ENCODE results near the gene NF2.

The NF2 gene

DNA sequence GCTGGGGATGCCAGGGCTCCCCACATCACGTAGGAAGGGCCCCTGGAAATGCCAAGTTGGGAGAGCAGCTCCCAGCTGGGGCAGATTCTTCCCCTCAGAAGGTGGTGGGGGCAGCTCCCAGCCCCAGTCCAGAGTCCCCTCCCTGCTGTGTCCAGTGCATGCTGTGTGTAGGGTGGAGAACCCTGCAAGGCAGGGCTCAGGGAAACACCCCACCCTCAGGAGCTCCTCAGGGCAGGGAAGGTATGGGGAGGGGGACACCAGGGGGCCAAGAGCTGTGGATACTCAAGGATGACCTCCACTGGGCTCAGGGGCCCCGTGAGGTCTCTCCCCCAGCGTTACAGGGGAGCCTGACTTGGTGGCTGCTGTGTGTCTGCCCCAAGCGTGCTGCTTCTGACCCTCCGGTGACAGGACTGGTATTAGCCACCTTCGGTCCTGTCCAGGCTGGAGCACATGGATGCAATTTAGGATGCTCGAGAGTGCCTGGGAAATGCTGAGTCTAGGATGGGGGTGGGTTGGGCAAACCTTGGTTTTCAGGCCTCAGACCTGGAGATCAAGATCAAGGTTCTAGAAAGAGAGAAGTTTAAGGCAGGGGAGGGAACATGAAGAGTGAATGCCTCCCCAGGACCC lies 100.2 kb downstream of the NF2 start:
- no peak for DNase-seq

DNA sequence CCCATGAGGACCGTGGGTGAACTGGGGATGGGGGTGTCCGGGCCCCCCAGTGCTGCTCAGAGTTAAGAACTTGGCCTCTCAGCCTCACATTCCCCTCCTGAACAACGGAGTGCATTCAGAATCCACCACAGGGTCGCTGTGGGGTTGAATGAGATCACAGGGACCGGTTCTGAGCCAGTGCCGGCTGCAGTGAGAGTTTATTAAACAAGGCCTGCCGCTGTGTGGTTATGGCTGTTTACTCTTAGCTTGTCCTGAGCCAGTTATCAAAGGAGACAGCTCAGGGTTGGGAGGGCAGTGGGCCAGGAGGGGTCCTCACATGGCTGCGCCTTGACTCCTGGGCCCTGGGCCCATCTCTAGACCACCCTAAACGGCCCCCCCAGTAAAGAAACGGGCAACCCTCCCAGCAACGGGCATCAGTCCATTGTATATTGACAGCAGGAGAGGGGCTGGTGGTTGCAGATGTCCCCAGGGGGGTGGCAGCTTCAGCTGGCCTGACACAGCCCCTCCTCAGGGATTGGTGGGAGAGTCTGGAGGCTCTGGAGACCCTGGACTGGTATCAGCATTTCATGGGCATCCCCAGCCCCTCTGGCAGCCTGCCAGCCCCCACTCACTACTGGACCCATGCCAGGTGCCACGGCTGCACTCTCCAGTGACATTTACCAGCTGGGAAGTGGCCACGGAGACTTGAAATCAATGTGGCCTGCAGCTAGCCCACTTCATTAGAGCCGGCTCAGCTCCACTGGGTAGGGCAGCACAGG lies 101.3 kb downstream of the NF2 start:
- DNase-seq, result no peak

DNA sequence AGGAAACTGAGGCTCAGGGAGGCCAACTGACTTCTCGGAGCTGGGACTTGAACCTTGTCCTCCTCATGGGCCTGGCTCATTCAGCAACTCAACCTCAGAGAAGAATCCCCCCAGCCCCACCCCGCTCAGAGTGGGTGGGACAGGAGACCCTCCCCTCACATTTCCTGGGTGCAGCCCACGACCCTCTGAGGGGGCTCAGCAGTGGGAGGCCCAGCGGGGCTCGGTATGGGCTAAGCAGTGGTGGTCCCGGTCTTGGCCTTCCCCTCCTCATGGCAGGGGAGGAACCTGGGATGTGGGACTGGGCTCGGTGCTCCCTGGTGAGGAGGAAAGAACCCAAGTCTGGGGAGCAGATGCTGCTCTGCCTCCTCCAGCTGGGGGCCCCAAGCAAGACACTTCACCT lies 102.2 kb downstream of the NF2 start:
- DNase-seq, result no peak

DNA sequence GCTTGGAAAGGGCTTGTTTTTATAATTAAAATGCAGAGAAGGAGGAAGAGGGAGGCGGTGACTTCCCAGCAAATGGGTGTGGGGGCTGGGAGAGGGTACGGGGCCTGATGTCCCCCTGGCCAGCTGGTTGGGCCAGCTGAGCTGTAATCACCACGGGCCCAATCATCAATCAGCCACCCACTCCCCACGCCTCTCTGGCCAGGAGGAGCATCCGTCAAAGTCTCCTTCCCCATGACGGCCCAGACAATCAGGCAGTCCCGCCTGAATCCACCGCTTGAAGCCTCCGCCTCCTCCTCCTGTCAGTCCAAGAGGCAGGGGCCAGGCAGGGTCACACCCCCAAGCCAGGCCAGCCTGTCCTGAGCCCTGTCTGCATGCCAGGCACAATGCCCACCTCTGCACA lies 103.1 kb downstream of the NF2 start:
- no peak for DNase-seq

DNA sequence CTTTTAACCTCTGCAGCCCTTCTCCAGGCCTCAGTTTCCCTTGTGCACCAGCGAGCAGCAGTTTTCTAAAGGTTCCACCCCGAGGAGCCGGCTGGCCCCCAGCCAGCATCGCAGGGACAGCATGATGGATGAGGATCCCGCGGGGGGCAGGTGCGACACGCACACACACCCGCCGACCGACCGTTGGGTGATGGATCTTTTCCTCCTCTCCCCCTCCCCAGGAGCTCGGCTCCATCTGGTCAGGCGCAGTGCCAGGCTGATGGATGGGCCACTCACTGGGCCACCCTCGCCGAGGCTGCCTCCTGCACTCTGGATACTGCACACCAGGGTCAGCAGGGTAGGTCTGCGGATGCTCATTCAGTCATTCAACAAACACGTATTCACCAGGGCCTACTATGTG lies 103.6 kb downstream of the NF2 start:
- no peak for DNase-seq

DNA sequence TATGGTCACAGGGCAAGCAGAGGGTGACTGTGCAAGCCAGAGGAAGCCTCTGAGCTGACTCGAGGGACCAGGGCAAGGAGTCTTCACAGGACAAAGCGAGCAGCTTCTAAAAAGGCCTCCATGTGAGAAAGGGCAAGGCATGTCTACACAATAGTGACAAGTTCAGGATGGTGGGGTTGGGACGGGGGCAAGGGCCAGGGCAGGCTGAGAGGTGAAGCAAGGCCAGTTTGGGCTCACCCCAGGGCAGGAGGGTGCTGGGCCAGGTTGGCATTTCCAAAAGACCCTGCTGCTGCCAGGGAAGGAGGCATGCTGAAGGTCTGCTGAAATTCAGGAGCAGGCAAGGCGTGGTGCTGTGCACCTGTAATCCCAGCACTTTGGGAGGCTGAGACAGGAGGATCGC lies 104.0 kb downstream of the NF2 start:
- no peak for DNase-seq

DNA sequence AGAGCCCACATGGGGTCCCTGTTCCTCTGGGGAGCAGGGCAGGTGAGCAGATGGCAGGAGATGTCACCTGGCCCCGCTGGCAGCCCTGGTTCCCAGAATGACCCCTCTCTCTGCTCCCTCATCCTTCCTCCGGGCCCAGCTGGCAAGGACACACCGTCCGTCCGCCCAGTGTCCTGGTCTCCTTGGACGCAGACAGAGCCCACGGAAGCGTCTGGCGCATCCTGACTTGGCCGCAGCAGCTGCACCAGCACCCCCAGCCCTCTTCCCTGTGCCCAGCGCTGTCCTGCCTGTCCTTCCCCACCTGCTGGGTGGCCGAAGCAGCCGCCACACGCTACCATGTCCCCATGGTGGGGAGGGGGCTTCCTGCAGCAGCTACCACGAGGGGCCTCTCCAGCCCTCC lies 106.8 kb downstream of the NF2 start:
- no peak for DNase-seq

DNA sequence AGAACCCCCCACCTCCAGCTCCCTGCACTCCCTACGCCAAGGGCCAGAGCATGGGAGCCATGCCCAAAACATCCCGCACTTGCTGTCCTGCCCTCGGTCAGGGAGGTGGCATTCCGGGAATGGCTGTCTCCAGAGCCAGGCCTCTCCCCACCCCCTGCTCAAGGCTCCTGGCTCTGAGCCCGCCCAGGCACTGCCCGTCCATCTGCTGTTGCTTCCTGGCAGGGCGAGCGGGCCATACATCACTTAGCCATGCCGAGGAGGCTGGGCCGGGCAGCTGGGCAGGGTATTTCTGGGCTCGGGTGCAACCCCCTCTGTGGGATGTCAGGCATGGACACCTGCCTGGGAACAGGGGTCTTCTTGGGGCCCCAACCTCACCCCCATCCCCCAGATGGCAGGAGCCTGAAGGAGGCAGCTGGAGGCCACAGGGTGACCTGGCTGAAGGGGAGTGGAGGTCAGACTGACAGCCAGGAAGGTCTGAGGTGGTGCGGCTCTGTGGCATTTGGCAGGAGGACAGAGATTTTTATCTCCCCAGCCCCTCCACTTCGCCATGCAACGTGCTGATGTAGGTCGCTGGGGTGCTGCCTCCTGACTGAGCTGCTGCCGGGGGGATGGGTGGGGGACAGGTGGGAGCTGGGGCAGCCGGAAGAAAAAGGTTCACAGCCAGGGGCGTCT lies 107.6 kb downstream of the NF2 start:
- DNase-seq, result no peak

DNA sequence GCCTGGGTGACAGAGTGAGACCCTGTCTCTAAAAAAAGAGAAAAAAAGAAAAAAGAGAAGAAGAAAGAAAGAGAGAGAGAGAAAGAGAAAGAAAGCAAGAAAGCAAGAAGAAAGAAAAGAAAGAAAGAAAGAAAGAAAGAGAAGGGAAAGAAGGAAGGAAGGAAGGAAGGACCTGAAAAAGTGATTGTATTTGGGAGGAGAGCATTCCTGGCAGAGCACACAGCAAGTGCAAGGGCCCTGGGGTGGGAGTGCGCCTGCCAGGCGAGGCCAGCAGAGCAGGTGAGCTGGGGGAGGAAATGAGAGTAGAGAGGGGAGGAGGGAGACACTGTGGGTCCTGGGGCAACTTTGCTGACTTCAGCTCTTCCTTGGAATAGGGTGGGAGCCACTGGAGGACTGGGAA lies 108.7 kb downstream of the NF2 start:
- DNase-seq, result no peak

DNA sequence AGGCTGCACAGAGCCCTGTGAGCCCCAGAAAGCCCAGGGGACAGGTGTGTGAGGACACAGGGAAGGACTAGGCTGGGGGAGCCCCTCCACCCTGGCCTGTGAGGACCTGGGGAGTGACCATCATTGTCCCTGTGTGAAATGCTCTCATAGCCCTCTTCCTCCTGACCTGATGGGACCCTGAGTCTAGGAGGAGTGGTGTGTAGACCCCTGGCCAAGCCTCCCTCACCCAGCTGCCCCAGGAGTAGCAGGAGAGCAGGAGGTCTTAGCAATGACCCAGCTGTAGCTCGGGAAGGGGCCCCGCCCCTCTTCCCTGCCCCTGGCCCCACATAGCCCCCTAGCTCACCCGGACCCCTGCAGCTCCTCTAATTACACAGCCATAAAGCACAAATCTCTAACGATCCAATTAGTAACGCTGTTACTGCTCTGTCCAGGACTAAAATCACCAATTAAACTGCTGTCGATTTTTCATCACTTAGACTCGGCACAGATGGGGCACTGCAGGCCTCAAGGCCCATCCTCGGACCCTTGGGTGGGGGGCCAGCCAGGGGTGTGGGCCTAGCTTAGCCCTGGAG lies 109.8 kb downstream of the NF2 start:
- no peak for DNase-seq

DNA sequence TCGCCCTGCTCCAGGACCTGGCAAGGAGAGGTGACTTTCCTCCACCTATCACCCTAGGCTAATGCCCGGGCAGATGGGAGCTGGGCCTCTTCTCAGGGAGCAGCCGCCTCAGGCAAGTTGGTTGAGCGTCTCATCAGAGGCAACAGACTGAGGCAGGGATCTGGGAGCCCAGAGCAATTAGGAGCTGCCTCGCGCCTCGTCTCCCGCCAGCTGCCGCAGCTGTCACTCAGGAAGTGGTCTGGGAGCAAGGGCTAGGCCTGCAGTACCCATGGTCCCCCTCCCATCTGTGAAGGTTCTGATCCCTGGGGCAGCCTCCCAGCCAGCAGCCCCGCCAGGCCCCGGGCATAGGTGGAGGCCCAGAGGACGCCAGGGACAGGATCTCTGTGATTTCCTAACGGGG lies 111.8 kb downstream of the NF2 start:
- DNase-seq, result no peak

DNA sequence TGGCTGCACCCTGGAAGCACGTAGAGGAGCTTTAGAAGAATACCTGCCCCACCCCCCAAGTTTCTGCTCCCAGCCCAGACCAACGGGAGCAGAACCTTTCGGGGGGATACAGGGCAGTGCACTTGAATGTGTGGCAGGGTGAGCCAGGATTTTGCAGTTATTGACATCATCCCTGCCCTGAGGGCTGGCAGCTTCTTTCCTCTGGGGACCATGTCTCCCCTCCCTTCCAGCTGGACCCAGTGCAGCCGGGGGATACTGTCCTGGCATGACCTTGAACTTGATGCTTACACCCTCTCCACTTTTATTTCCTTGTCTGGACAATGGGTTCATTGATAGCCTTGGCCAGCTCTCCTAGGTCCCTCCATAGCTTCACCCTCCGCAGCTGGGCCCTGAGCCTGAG lies 112.3 kb downstream of the NF2 start:
- no peak for DNase-seq

DNA sequence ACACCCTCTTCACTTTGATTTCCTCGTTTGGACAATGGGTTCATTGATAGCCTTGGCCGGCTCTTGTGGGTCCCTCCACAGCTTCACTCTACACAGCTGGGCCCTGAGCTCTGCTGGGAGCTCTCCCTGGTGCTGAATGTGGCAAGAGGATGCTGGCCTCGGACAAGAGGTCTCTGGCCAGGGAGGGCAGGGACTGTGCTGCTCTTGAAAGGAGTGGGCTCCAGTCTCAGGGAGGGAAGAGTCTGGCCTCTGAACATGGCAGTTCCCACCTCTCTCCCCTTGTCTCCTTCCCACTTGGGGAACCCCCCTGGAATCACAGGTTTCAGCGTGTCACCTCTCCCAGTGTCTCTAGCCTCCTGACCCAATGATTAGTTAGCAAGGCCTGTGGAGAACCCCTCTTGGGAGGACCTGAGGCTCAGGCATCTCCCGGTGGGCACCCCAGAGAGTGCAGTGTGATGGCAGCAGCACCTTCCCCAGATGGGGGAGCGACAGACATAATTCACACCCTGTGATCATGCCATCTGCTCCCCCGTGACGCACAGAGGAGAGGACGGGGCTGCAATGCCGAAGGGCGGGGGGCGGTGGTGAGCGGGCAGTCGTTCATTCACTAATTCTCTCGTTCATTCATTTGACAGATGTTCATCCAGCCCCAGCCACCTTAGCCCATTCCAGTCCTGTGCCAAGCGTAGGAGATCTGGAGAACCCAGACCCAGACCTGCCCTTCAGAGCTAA lies 113.5 kb downstream of the NF2 start:
- no peak for DNase-seq

DNA sequence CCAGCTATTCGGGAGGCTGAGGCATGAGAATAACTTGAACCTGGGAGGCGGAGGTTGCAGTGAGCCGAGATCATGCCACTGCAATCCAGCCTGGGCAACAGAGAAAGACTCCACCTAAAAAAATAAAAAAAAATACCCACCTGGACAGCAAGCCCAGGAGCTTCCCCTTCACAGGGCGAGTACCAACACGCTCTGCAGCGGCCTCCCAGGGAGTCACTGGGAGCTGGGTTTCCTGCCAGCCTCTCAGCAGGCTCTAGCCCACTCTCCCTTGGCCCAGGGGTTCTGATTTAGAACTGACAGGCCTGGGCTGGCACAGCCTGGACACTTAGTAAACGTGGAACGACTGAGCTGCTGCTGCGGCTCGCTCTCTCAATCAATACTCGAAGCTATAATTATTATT lies 114.4 kb downstream of the NF2 start:
- no peak for DNase-seq

DNA sequence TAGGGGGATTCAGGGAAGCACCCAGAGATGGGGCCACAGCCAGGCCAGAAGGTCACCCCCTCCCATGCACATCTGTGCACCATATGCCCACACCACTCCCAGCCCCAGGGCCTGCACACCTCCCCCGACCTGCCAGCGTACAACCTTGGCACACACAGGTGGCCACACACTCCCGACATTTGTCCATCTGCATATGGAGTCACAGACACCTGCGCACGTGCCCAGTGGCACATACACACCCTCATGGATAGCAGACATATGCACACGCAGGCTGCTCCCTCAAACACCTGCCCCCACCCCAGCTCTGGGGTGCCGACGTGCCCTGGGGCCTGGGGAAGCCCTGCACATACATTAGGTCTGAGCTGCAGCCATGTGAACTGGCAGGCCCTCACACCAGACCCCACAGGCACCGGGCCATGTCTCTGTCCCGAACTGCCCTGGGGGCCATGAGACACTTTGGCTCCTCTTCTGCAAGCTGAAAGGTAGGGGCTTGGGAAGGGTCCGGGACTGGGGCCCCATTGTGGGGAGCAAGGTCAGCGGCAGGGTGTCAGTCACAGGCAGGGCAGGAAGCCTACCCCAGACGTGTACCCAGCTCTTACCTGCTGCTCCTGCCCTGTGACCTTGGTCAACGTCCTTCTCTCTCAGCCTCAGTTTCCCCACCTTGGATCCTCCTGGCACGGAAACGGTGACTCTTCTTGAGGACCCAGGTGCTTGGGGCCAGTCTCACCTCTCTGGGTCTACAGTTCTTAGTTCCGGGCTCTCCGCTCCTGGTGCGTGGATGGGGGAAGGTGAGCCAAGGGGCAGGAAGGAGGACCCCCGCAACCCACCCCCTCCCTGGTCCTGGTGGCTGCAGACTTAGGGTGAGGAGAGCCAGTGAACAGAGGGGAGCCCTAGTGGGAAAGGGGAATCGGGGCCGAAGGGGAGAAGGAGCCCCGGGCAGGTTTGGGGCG lies 115.8 kb downstream of the NF2 start:
- DNase-seq, result no peak

DNA sequence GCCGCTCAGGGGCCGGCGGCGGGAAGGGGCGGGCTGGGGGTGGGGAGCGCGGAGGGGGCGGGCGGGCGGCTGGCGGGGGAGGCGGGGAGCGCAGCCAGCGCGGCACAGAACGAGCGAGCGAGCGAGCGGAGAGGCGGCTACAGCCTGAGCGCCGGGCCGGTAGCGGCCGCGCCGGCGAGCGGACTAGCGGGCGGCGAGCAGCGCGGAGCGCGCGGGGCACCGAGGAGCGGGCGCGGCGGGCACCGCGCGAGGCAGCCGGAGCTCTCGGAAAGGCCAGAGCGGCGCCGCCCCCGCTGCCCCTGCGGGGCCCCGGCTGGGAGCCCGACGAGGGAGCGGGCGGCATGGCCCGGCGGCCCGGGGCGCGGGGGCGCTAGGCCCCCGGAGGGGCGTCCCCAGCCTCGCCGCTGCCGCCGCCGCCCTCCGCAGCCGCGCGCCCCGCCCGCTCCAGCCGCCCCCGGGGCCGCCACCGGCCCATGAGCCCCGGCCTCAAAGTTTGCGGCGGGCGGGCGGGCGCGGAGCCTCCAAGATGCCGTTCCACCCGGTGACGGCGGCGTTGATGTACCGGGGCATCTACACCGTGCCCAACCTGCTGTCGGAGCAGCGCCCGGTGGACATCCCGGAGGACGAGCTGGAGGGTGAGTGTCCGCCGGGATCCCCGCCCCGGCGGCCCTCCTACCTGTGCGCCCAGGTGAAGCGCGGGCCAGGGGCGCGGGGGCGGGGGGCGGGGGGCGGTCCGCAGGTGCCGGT lies 116.6 kb downstream of the NF2 start, which contains the start of gene CABP7:
CABP7 (plus strand) TSS at position 105 of the 747 bp plus-strand sequence; CDS start at position 527, 422 bp downstream.
- DNase-seq, result no peak

DNA sequence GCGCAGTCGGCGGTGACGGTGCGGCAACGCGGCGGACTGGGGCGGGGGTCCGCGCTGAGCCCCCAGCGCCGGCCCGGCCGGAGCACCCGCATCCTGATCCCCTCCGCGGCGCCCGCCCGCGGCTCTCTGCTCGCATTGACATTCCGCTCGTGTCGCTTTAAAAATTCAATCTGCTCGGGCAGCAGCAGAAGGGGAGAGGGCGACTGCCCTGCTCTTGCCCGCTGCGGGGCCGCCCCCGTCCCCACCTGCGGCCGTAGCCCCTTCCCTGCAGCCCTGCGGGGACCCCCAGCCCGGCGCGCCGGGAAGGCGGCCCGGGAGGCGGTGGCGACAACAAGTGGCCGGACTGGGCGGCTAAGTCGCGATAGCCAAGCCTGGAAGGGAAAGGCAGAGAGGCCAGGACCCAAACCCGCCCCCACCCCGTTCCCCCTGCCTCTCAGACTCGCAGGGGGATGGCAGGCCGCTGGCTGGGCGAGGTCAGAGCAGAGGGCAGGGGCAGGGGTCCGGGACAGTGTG lies 117.4 kb downstream of the NF2 start:
- DNase-seq, result no peak

DNA sequence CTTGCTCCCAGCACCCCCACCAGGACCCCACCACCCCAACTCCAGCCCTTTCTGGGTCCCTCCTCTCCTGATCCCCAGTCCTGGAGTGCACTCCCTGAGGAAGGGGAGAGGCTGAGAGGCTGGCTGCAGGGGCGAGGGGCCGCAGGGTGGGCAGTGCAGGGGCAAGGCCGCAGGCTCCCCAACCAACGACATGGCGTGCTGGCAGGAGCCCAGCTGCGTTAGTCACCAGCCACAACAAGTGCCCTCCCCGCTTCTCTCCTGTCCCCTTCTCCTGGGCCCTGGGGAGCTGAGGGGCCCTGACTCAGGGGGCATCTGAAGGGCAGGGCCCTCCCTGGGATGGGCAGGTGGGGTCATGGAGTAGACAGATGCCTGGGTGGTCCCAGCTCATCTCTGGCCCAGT lies 118.7 kb downstream of the NF2 start:
- DNase-seq, result no peak

DNA sequence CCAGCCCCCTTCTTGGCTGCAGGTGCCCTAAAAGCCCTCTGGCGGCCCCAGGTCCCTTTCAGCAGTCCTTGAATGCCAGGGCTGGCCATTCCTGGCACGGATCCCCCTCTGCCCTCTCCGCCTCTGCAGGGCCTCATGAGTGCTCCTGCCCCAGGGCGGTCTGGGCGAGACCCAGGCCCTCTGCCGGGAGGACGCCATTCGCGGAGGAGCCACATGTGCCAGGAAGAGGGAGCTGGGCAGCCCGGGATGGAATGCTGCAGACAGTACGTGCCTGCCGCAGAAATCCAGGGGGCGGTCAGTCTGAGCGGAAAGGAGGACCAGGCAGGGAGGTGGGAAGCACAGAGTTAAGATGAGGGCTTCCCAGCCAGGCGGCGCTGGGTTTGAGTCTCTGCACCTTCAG lies 119.2 kb downstream of the NF2 start:
- no peak for DNase-seq

DNA sequence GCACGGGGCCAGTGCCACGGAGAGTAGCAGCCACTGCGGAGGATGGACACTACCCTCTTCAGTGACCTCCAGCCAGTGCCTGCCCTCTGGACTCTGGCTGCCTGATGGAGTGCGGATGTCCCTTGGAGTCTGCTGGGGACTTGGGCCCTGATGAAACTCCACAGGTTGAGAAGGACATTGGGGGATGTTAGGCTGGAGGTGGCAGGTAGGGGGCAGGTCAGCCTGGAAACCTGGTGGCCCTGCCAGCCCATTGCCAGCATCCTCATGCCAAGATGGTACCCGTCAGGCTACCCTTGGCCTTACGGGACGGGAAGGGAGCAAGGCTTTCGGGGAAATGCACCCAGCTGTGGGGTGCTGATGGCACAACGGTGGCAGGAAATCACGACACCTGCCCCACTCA lies 120.3 kb downstream of the NF2 start:
- DNase-seq, result no peak

DNA sequence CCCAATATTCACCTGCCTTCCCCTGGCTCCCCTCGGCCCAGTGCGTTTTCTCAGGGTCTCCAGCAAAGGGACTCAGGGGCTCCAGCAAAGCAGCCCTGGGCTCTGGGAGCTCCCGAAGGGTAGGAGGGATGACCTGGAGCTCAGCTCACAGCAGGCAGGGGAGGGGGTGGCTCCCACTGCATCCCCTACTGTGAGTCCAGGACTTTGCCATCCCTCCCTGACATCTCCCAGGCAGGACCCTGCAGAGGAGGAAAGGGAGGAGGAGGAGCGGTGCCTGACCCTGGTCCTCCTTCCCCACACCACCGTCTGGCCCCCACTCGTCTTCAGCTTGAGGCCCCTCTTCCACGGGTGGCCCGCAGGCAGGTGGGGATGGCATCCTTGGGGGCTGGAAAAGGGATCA lies 121.4 kb downstream of the NF2 start:
- no peak for DNase-seq
